Stimulated activated CD8-positive, alpha-beta memory T cell treated with anti-CD3 and anti-CD28 coated beads, Interleukin-7, amount 100 ng/mL, for 1 hour (primary cell): ENCODE results near the gene MYZAP.

ENCODE experiments used
- DNase-seq, 2 donors: peaks; one replicate each; pipeline ENCODE4 v3.0.0-alpha.2; 2020; ENCODE audit warnings: low read depth in 2 of 2

Gene MYZAP

DNA sequence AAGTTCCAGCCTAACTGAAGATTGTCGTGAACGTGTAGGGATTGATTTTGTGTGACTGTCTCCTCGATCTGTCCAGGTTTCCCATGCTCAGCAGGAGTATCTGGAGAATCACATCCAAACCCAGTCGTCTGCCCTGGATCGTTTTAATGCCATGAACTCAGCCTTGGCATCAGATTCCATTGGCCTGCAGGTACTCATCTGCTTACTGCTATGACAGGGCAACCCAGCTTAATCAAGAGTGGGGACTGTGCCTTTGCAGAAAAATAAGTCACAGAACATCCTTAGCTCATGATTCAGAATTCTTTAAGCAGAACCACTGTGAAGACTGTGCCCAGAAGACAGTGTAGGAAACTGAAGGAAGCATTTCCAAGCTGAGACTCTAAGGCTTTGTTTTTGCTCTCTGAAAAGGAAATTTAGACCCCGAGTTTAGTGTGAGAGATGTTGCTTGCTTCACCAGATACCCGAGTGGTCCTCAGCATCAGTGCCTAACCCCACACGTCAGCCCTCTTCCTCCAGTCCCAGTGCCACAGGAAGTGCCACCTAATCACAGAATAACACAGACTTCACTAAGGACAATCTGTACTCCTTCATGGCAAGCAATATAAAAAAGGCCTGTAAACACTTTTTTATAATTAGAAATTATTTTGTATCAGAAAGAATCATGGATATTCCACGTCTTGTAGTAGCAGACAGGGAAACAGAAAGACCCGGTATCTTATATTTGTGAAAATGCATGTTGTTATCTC lies 34.2 kb downstream of the MYZAP start:
- no peak for DNase-seq

DNA sequence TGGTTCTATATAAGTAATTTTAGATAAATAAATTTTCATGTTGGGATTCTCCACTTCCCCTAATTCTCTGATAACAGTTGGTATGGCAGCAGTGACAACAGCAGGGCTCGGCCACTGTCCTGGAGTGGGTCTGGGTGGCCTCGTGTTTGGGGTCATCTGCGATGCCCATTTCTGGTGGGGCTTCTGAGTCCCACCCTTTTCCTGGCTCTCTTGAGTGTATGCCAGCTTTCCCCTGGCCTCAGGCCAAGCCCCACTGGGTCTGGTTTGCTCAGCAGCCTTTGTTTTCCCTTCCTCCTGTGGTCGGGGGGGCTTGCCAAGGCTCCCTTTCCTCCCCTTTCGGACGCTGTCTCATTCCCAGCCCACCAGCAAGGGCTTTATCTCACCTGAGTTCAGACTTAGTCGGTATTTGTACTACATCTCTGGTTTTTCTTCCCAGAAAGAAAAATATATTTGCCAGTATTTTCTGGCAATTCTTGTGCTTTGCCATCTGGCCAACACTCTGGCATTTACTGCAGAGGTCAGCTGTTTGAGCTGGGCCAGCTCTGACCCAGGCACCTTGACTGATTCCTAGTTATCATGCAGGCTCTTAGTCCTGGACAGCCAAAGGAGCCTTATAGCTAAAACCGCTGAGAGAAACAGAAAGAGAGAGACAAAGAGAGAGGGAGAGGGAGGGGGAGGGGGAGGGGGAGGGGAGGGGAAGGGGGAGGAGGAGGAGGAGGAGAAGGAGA lies 35.2 kb downstream of the MYZAP start:
- DNase-seq = no peak

DNA sequence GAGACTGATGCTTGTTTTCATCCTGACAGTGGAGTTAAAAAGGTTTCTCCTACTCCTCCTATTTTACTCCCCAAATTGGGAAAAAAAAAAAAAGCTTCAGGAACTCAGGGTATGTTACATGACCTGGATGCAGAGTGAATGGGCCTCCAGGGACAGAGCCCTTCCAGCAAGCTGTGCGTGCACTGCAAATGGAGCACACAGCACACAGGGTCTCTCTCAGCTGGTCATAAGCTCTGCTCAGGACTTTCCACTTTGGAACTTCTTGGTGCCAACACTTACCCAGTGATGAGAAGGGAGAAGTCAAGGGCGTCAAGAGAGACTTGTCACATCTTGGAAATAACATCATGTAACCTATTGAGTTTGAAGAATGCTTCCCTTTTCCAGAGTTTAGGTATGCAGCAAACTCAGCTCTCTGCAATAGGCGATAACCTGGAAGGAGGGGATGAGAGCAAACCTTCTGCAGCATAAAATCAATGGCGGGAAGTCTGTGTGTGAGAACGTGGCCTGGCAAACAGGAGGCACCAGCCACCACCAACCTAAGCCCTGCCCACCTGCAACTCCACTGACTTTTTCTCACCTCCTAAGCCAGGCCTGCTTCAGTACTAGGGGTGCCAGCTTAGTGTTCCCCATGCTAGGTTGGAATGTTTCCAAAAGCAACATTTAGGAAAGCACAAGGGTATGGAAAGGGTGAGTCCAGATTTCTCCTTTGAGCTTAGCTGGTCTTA lies 39.8 kb downstream of the MYZAP start:
- no peak for DNase-seq

DNA sequence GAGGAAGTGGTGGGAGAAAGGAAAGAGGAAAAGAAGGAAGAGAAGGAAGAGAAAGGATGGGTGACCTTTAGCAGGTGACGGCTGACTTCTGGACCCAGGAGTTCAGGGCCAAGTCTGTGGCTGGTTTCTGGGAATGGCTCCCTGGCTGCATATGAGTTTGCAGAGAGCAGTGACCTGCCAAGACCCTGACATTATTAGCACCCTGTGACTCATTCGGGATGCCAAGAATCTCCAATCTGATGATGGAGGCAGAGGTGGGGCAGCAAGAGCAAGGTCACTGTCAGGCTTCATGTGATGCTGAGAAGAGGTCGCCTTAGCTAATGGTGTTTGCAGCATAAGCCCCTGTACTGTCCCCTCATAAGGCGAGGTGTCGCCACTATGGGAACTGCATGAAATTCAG lies 42.6 kb downstream of the MYZAP start:
- DNase-seq = no peak

DNA sequence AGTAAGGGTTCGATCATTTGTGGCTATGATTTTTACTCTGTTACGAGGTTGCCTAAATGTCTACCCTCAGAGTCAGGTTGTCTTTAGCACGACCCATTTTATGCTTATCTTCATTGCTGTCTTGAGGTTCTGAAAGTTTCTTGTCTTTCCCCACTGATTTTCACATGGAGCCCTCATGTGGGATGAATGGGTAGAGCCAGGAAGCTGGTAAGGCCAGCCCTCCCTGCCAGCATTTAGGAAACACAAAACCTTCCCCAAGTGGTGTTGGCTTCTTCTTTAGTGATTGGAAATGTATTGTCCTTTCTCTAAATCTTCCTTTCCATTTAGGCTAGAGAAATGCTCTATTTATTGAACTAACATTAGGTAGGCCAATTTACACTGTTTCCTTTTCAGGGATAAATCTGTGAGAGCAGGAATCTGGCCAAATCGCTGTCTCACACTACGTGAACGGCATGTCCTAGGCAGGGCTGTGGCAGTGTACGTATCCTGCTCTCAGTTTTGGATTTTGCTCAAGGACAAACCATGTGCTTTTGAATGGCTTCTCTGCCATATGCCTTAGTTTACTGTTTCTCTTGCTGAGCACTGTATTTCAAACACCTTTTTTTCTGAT lies 43.7 kb downstream of the MYZAP start:
- no peak for DNase-seq

DNA sequence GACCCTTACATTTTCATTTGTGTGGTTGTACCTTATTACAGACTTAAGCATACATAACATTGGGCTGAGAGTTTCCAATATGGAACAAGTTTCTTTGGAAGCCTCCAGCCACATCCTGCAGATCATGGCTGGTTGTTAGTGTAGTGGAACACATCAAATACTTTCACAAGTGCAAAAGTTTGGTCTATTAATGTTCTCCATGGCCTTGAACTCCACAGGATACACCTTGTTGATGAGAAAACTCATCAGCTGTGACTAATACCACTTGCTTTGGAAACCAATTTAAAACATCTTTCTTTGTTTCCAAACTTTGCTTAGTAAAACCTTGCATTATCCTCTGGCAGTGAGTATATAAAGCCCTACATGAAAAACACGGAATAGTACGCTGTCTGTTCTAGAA lies 46.1 kb downstream of the MYZAP start:
- no peak for DNase-seq

DNA sequence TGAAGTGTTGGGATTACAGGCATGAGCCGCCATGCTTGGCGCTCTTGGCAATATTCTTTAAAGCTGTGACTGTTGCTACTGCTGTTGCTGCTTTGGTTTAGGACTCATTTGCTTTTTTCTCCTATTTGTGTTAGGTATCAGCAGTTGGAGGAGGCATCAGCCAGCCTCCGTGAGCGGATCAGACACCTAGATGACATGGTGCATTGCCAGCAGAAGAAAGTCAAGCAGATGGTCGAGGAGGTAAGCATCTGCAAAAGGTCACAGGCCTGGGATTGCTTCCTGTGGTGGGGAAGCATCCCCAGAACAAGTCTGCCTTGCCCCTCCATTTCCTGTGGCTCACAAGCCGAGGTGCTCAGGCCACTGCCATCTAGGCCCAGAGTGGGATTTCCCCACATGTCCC lies 47.6 kb downstream of the MYZAP start:
- no peak for DNase-seq

DNA sequence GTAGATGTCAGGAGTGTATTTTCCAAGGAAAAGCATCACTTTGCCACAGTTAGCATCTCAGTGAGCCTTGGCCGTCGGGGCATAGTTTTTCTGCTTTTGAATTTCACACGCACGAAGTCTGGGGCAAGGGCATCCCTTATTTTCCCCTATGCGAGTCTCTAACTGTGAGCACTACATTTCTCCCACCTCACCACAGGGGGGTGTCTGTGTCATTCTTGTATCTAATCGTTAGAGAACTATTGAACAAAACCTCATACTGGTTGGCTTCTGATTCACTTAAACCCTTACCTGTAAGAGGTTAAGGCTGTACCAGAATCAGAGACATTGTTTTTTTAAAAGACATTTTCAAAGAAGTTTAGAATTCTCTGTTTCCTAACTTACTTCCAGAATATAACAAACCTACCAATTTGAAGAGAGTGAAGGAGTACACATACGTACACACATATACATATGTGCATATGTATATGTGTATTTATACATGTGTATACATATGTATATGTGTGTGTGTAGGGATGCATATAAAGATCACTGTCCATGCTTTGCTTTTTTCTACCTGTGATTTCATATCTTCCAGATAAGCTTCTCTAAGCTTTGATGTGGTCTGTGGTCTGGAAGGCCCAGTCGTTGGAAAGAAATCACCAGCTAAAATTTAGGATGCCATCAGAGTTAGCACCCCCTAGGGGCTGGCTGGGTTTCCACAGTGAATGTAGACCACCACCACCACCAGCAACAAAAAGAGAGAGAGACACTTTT lies 49.4 kb downstream of the MYZAP start:
- DNase-seq = no peak

DNA sequence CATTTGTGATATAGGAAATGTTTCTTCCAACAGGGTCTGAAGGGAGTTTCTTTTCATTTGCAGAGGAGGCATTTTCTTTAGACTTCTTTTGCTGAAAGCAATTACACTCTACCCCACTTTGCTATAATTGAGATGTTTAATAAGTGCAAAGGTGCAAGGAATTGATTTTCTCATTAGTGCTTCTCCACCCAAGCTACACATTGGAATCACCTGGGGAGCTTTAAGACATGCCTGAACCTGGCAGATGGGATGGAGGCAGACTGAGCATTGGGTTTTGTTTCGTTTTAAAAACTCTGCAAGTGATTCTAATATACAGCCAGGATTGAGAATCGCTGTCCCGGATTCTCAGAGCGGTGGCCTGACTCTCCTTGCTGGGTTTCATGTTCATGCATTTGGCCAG lies 52.1 kb downstream of the MYZAP start:
- no peak for DNase-seq

DNA sequence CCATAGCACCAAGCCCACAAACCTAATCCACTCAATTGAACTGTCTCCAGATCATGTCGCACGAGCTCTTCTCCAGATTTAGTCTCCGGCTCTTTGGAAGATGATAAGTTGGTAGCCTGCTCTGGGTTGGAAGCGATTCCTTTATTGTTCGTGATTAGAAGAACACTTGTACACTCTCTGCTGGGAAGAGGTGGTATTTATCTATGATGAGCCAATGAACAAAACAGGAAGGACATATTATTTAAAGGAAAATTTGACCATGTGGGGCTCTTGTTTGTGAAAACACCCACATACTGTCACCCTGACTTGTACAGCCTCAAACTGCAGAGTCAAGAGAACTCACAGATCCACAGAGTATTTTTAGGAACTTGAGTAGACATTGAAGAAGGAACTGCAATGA lies 54.4 kb downstream of the MYZAP start:
- DNase-seq = no peak

DNA sequence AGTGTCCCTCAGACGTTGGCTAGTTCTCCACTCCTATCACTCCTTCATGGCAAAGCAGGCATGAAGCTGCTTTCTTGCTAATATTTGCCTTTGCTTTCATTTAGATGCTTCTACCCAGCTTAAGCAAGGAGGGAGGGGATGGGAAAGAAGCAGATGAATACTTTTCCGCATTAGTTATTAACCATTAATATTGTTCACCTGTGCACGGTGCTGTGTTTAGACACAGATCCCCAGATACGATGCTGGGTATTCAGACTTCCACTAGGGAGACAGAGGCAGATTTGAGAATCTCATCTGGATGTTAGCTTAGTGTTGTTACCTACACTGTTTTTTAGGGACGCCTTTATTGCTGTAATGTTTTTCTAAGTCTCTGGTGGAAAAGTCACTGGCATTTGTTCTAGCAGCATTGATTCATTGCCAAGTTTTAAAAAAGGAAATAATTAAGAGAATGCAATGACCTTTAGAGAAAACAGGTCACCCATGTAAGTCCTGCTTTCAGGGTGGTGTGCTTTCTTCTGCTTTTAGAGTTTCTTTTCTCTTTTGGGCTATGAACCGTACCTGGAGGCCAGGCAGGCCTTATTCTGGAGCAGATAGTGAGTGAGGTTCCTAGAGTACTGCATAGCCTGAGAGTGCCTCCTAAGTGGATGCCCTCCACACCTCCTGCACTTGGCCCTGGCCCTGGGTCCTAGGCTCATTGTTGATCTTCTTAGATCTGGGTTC lies 55.5 kb downstream of the MYZAP start:
- DNase-seq = no peak

DNA sequence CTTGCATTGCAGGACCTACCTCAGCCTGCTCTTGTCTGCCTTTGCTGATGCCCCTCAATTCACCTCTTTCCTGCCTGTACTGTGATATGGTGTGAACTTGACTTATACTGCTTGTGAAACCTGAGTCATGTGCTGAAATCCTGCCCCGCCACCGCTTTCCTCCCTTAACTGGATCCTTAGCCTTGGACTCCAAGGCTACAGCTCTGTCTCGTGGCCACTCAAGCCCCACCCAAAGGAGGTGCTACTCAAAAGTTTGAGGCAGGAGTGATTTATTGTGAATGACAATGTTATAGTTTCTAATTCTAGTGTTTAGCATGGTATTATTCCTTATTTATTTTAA lies 56.1 kb downstream of the MYZAP start:
- no peak for DNase-seq

DNA sequence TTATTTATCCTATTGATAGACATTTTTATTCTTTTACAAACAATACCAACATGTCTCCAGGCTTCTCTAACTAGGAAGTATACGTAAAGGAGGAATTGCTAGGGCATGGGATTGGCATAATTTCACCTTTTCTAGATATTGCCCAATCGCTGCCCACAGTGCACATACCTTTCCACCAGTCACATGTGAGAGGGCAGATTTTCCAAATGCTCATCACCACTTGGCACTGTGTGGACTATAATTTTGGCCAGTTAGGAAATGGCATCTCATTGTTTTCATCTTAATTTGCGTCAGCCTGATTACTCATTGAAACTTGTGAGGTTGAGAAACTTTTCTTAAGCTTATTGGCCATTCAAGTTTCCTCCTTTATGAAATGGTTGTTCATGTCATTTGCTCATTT lies 57.4 kb downstream of the MYZAP start:
- no peak for DNase-seq

DNA sequence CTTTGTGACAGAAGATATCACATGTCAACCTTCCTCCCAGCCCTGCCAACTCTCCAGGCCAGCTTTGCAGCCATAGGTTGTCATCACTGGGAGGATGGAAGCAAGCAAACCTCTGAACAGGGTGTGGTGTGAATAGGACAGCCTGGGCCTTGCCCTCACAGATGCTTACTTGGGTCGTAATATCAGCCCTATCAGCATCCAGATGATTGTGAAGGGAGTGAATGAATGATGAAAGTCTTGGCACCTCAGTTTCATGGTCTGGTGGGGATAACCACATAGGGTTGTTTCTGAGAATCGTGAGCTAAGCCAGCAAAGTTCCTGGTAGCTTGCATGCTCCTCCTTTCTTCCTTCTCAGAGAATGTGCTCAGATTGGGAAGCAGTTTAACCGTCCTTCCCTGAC lies 59.7 kb downstream of the MYZAP start:
- no peak for DNase-seq

DNA sequence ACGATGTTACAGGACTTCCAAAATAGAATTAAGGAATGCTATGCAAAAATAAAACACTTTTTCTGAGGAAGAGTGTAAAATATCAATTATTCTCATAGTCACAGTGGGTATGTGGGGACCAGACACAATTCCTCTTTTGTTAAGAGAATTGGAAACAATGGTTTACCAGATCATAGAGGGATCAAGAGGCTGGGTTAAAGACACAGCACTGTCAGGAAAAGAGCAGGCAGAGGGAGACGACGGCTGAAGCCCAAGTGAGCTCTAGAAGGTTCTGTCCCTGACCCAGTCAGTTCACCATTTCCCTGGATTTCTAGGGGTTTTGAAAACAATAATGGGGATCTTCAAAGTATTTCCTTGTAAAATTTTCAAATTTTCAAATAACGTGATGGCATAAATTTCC lies 60.8 kb downstream of the MYZAP start:
- DNase-seq = no peak

DNA sequence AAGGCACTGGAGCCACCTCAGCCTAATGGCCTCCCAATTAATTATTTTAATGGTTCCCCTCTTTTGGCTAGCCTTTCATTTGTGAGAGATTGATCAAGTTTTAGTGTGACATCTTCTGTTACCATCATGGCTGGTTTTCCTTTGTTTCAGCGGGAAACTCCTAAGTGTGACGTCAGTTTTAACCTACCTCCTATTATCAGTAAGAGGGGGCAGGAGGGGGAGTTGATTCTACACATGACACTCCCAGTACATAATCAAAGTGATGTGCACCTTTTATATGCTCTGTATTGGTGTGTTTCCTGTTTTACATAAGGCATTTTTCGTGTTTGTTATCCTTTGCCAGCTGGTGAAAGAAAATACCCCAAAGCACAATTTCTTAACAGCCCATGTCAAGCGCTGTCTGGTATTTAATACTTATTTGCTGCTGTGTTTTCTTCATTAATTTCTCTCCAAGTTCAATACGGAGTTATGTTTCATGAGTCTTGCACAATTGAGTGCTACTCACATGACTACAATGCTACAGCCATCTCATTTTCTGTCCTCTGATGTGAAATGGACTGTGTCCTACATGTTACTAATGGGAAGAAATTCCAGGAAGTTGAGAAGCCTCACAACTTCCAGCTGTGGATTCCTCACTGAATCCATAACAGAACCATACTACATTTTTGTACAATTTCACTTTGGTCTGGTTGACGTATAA lies 62.6 kb downstream of the MYZAP start:
- no peak for DNase-seq

DNA sequence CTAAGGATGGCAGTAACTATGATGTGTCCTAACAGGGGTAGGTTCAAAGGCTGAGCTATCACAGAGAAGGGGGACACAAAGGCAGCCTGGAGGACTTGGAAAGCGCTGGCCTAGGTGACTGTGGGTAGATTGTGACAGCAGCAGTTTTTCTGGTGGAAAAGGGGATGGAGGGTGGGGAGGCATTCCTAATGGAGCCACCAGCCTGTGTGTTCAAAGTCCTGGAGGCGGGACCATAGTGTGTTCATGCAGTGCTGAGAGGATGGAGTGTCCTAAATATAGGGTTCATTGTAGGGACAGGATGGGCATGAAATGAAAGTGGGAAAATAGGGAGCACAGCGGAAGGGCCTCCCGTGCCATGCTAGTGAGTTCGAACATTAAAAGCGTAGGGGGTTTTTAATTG lies 63.3 kb downstream of the MYZAP start:
- no peak for DNase-seq

DNA sequence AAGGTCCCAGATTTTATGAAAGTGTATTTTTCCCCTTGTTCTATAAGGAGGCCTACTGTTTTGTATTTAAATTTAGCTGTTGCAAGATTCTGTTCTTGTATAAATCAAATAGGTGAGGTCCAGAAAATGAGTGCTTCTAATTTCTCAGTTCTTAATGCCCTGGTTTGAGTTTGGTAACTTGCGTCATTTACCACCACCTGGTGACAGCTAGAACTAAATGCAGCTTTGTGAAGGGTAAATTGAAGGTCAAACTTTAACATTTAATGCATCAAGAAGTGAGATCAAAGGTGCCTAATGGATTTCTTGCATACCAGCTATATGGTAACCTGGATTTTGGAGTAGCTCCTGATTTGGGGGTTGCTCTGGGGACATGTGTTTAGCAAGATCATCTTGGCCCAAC lies 64.1 kb downstream of the MYZAP start:
- DNase-seq = no peak

DNA sequence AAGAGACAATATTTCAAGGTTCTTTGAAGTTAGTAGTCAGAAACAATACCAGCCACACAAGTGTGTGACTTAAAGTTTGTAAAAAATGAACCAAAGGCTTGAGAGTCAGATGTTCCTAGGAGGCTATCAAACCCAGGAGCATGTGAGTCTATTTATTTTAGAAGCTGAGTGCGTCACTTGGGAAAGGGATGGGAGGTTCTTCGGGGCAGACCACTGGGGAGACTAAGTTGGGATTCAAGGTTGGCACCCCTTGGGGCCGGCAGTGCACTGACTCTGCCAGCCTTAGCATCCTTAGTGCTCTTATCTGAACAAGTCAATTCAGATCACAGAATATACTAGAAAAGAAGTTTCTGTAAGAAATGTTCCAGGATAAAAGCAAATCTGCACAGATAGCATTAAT lies 64.7 kb downstream of the MYZAP start:
- no peak for DNase-seq

DNA sequence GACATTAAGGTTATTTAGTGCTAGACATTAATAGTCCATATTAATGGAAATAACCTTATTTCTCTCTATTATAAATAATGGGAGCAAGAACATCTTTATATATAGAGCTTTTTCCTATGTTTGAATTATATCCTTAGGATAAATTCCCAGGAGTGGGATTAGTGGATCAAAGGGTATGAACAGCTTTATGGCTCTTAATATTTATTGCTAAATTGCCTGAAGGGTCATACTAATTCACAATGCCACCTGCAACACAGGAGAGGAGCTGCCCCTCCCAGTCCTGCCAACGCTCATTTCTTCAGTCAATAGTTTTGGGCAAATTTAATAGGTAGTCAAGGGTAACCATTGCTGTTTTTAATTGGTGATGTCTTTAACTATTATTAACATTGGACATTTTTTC lies 65.9 kb downstream of the MYZAP start:
- DNase-seq = no peak
